Stimulated activated CD8-positive, alpha-beta memory T cell treated with anti-CD3 and anti-CD28 coated beads, Interleukin-4, amount 100 ng/mL, for 1 hour (primary cell): ENCODE measurements around the gene PPM1F.

Experiments
- DNase-seq, 2 donors: peaks; one replicate each; pipeline ENCODE4 v3.0.0-alpha.2; 2020; ENCODE audit warnings: low read depth in 2 of 2, low spot score in 1 of 2

PPM1F gene, protein sequence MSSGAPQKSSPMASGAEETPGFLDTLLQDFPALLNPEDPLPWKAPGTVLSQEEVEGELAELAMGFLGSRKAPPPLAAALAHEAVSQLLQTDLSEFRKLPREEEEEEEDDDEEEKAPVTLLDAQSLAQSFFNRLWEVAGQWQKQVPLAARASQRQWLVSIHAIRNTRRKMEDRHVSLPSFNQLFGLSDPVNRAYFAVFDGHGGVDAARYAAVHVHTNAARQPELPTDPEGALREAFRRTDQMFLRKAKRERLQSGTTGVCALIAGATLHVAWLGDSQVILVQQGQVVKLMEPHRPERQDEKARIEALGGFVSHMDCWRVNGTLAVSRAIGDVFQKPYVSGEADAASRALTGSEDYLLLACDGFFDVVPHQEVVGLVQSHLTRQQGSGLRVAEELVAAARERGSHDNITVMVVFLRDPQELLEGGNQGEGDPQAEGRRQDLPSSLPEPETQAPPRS

DNA sequence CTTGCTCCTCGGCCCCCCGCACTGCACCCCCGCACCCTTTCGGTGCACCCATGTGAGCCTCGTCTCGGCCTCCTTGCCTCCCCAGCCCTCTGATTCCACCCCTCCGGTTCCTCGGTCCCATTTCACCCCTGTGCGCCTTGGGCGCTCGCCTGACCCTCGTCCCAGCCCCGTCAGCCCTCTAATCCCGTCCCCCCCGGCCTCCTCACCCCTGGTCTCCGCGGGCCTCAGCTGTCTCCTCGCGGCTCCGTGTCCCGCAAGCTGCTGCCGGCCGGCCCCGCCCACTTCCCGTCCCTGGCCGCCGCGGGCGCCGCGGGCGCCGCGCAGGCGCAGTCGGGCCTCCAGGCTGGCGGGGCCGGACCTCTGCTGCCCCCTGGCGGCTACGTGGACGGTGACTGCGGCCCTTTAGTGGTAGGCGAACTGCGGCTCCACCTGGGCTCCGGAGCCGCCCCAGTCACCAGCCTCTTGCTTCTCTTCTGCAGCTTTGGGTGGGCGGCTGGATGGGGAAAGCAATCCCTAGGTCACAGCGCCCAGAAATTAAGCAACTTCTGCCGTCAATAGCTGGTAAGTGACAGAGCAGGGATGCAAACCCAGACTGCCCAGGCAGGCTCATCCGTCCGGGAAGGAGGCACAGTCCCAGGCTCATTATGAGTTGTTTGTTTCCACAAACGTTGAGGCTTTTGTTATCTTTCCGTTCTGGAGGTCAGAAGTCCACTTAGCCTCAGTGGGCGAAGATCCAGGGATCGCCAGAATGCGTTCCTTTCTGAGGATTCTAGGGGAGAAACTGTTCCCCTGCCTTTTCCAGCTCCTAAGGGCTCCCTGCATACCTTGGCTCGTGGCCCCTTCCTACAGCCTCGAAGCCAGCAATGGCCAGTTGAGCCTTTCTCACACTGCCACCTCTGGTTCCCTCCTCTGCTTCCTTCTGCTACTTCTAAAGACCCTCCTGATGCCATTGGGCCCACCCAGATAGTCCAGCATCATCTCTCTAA, at the start of gene PPM1F:
TSS of gene PPM1F (minus strand) at position 263 of the 986 bp plus-strand sequence. CDS start 6,800 bp downstream, outside the sequence.
- peak; percentile 72 to 87 for DNase-seq

DNA sequence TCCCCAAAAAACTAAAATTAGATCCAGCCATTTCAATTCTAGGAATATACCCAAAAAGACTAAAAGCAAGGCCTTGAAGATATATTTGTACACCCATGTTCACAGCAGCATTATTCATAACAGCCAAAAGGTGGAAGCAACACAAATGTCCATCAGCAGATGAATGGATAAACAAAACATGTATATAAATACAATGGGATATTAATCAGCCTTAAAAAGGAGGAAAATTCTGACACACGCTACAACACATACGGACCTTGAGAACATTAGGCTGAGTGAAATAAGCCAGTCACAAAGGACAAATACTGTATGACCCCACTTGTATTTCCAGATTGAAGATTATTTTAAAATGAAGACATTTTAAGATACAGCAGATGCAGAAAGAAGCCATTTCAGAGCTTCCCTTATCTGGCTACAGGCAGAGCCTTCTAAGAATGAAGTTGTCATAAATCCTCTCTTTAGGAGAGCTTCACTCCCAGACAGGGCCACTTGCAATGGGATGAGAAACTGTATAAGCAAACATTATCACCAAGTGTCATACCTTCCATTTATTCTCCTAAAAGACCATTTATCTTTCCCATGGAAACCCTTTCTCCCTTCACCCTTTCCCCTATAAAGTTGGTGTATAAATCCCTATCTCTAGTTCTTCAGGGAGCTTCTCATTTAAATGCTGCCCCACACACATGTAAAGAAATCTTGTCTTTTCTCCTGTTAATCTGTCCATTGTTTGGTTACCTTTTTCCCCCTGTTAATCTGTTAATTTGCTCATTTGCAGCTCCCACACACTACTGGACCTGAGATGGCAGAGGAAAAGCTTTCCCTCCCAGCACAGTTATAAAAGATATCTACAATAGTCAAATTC, 49.2 kb upstream of the PPM1F start:
- no peak for DNase-seq

DNA sequence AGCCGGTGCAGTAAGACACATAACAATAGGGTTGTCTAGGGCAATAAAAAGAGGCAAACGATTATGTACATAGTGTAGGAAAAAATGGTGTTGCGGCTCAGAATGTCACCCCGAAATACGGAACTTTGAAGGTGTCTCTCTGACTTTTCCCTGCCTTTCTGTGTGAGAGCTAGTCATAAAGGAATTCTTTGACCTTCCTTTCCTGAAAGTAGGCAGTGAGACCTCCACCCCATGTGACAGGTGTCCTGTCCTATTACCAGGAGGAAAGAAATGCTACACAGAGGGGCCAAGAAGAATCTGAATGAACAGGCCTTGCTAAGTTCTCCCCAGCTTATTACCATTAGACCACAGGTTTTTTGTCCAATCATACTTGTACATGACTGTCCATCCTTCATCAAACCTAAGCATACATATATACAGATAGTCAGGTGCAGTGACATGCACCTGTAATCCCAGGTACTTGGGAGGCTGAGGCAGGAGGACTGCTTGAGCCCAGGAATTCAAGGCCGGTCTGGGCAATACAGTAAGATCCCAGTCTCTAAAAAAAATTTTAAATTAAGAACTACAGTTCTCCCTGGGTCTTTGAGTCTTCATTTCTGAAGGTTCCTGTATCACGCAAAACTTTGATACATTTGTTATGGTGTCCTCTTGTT, 46.1 kb upstream of the PPM1F start:
- no peak for DNase-seq

DNA sequence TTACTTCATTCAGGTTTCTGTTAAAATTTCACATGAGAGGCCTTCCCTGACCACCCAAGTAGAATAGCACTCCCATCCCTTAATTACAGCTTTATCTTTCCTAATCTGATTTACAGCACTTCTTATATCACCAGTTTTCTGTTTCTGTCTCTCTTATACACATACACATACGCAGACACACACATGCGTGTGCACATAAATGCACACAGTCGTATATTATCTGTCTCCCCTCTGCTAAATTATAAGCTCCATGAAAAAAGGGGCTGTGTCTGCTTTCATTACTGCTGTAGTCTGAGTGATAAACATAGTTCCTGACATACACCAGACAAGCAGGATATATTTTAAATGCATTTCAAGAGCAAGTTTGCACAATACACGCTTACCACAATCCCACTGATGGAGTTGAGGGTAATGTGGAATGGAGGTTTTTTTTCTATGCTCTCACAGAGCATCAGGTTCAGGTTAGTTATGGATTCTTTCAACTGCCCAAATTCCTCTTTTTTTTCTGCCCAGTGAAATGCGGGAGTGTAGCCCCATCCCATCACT, 43.6 kb upstream of the PPM1F start:
- no peak for DNase-seq

DNA sequence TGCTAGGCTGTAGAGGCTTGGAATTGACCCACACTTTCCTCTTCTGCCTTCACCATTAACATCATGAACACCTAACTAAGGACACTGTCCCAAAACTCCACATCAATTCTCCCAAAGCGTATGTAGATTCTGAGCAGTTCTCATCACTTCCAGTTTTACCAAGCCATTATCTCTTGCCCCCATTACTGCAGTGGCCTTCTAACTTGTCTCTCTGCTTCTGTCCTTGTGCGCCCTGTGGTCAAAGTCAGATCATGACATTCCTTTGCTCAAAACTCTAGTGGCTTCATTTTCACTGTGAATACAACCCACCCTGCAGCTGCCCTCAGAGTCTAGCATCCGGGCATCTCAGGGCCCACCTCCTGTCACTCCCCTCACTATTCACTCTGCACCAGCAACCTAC, 43.0 kb upstream of the PPM1F start:
- DNase-seq: no peak

DNA sequence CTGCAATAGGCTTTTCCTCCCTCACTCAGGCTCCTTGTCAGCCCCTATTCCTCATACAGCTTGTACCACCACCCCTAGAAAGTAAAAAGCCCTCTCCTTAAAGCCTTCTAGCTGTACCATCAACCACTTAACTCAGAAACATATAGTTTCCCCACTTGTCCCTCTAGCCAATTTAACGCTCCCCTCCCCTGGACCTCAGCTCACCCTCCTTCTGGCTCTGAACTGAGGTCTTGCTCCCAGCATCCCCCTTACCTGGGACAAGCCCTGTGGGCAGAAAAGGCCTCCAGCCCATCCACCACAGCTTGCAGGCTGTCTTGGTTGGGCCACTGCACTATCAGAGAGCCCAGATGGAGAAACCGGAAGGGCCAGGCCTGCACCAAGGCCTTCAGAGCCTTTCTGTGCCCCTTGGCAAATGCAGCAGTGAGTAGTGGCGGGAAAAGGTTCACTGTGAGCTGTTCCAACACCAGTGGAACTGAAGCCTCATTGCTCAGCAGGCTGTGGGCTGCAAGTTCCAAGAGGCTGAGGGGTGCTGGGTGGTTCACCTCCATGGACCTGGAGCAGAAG, 42.3 kb upstream of the PPM1F start:
- DNase-seq: no peak

DNA sequence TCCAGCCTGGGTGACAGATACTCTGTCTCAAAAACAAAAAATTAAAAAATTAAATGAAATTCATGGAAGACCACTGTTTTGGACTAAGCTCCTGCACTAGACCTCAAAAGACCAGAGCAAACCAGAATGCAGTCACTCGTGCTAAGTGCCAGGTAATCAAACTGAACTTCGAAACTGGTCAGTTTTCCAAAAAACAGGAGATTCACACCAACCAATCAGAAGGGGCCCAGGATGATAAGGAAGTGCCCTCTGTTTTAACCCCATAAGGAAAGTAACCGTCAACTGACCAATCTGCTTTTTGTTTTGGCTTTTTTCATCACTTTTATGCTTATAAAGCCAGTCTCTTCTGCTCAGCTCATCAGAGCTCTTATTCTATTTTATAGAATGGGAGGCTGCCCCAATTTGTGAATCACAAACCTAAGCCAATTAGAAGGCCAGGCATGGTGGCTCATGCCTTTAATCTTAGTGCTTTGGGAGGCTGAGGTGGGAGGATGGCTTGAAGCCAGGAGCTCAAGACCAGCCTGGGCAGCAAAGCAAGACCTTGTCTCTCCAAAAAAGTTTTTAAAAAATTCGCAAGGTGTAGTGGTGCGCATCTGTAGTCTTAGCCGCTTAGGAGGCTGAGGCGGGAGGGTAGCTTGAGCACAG, 40.1 kb upstream of the PPM1F start:
- DNase-seq: no peak

DNA sequence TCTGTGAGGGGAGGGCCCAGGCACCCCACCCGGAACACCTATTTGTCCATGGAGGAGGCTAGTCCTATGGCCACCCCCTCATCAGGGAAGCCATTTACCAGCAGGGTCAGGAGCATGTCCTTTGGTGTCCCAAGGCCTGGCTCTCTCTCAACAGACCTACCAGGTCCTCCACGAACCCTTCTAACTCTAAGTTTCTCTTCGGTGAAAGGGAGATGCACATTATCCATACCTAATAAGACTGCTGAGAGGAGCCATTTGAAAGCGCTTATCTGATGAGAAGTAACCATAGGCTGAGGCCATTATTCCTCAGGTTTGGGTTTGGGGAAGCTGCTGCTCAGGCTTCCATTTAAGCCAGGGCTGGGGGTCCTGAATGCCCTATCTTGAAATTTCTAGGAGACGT, 39.1 kb upstream of the PPM1F start:
- DNase-seq: no peak

DNA sequence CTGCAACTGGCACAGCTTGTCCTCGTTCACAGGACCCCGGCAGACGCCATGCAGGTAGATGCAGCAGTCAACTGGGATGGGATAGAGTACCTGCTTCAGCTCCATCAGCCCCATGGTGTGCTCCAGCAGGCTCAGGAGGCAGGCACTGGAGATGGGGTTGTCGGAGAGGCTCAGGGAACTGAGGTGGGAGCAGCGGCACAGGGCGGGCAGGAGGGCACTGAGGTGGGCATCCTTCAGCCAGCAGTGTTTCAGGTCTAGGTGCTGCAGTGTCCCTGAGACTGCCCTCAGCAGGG, 38.6 kb upstream of the PPM1F start:
- DNase-seq: no peak

DNA sequence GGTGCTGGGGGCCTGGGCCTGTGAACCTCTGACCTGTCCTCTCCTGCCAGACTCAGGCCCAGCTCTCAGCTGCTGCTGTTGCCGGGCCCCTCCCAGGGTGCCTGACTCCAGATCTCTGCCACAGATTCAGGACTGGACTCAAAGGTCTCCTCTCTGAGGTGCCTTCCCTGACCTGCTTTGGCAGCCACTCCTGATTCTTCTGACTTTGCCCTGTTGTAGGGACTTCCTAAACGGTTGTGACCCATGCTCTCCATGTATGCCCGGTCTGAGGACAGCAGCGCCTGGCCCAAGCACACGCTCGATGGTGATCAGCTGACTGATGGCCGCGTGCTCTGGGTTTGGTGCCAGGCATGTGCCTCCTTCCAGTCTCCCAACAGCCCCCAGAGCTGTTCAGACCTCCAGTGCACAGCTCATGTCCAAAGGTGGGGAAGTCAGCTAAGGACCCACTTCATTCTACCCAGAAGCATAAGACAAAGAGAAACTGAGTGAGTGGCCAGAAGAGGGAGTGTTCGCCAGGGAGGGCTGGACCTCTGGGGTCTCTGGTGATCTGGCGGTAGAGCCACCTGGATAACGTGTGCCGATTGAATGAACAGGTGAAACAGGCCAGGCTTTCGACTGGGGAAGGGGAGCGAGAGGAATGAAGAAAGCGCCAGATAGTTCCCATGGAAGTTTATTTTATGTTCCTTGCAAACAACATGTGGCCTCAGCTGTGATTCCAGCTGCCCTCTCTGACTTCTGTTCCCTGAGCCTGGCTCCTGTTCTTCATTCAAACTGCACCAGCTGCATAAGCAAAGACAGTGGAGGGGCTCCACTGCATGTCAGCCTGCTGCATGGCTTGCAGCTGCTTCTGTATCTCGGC, 38.0 kb upstream of the PPM1F start:
- no peak for DNase-seq

DNA sequence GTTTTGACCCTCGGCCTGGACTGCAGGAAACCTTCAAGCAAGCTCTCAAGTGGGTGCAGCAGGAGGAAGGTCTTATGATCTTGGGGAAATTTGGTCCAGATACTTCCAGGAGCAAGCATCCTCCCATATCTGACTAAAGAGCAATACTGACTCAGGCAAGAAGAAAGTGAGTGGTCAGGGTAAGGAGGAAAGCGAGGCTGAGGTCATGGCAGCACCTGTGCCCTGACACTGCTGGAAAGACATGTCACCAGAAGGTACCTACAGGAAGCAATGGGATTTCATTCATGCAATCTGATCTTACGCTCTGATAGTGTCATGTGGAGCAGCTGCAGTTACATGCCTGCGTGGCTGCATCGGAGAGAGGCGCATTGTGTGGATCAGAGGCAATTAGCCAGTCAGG, 36.4 kb upstream of the PPM1F start:
- no peak for DNase-seq

DNA sequence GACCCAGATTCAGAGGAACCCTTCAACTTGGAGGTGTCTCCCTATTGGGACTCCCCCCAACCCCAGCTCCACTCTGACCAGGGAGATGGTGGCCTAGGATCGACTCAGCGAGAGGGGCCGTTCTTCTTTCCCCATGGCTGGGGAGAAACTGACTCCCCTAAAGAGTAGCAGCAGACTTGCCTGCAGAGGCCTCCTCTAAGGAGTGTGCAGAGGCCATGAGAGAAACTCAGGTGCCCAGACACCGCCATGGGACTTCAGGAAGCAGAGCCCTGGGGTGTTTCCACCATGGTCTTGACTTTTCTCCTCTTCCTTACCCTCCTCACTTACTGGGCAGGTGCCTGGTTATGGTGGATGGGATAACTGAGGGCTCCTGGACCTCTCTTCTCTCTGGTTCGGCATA, 32.6 kb upstream of the PPM1F start:
- DNase-seq: no peak

DNA sequence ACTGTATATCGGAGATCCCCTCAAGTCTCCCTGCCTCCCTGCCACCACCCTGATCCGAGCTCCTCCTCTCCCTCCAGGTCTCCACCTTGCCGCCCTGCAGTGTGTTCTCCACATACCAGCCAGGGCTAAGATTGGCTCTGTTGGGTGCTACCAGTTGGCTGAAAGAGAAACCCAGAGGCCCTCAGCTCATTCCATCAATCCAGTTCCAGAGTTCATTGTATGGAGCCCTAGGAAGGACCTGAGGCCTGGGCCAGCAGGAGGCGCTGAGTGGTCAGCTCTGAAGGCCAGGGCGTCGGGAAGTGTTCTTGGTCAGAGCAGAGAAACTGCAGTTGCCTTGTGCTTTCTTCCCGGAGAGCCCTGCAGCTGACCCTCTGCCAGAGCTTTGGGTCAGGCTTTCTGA, 32.1 kb upstream of the PPM1F start:
- no peak for DNase-seq

DNA sequence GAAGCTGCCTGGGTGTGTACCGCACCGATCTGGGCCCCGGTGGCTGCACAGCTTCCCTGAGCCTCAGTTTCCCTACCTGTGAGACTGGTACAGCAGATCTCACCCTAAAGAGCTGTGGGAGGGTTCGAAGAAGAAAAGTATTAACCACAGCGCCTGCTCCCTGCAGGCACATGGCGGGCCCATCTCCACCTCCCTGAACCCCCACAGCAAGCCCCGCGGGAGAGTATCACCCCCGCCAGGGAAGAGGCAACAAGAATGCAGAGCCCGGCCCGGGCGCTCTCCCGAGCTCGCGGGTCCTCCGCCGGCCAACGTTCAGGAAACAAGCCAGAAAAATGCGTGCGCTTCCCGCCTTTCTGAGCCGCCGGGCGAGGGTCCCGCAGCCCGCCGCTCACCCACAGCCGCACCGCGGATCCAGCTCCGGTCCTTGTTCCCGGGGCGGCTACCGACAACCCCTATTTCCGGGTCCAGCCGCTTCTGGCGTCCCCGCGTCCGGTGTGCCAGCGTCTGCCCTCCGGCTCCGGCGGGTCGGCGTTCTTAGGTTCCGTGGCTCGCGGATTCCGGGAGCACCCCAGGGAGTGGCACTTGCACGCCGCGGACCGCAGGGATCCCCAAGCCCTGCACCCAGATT, 29.8 kb upstream of the PPM1F start, which contains the start of gene TOP3B:
TSS of gene TOP3B (minus strand) at position 450 of the 628 bp plus-strand sequence. CDS start 7,078 bp downstream, outside the sequence.
- DNase-seq: peak; percentile 52 to 65

DNA sequence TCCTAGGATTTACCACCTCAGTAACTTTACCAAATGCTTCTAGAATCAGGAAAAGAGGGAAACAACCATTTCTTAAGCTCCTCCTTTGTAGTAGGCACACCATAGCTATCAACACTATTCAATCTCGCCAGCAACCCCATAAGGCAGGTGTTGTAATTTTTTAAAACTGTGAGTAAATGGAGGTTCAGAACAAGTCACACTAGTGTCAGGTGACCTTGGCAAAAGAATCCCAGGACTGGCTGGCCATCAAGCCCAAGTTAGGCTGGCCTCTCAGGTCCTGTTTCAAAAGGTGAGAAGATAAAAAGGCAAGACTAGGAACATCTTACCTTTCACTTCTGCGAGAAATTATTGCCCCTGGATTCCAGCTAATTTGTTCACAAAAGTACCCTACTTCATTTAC, 29.2 kb upstream of the PPM1F start:
- no peak for DNase-seq

DNA sequence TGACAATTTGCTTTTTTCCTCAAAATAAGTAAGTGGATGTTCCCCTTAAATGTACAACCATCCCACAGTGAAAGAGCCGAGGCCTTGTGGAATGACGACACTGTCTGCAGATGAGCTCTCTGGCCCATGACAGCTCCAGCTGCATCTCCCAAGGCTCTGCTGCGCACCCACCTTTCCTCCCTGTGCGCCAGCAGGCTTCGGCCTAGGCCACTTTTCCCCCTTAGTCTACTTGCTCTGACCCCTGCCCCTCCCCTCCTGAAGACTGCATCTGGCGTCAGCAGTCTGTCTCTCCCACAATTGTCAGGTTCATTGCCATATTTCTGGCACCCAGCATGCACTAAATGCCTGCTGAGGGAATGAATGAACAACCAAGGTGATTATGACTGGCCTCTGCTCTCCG, 27.9 kb upstream of the PPM1F start:
- DNase-seq: no peak

DNA sequence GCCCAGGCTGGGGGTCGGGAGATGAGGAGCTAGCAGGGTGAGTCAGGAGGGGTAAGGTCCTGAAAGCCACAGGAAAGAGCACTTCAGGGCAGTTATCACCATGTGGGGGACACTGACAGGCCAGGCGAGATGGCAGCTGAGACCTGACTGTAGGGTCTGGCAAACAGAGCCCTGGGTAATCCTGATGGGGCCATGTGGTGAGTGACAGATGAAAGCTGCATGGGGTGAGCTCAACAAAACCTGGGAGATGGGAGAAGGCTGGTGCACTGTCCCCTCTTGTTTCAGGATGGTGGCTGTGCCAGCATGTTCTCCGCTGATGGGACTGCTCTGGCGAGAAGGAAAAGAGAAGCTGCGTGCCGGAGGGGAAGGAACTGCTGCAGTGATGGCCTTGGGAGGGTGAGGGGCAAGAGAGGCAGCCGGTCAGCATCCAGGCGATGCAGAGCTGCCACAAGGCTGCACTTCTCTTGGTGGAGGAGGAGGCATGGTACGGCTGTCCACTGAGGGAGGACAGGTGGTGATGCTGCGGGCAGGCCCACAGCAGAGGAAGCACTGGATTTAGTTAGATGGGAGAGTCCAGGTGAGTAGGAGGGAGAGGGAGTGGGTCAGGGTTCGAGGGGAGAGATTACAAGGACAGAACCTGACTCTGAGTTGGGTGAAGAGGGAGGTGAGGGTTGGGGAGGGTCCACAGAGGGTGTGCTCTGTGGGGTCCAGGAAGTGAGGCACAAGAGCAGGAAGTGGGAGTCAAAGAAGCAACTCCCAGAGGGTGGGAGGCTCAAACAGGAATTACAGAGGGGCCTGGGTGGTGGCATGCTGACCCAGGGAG, 26.1 kb upstream of the PPM1F start:
- DNase-seq: no peak
